Measurements from ENCODE around the gene AGGF1. TPM values are rescaled to one million over a fixed set of nuclear protein-coding genes. Genes with fewer than 3 reads are reported as not detected.
"Not testable (repeated sequence)": the region's sequence is repeated elsewhere in the genome, so short reads cannot be mapped to it uniquely, and the experiment has no call there.

AGGF1 gene
- total RNA-seq, 1 donor from 2014 or later = 32.6 TPM

- DNase-seq (ENCODE audit: low spot score in 2 of 2) = no peak
- no peak for FAIRE-seq
Observed at GRCh38 chr5:77083088-77083487, 52.9 kb downstream of the AGGF1 start.

DNA sequence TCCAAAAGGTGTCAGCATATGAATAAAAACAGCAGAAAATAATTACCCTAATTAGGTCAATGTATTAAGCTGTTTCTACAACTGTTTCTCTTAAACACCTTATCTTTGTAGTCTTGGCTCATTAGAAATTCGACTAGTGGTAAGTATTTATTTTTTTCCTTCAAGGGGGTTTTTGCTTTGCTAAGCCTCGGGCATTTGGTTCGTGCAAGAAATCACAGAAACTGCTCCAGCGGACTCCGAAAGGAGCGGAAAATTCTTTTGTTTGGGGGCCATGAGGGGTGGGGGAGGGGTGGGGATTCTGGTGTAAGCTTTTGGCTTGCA, 56.1 kb downstream of the AGGF1 start:
- no peak for FAIRE-seq
- no peak for DNase-seq (ENCODE audit: low spot score in 2 of 2)

- FAIRE-seq (no peak), DNase-seq (ENCODE audit: low spot score in 2 of 2) (peak; percentile 68 to 78)
Observed at GRCh38 chr5:77086689-77087483, 56.7 kb downstream of the AGGF1 start, which contains the start of gene ZBED3. Gene ZBED3, minus strand, starts transcription at chr5:77087285. Its CDS starts 9,407 bp downstream, at chr5:77077878.

GRCh38 chr5:77087484-77088261, 57.5 kb downstream of the AGGF1 start:
- DNase-seq (ENCODE audit: low spot score in 2 of 2) (peak; percentile 32 to 44), FAIRE-seq (no peak)

GRCh38 chr5:77095189-77095588, 65.0 kb downstream of the AGGF1 start:
- FAIRE-seq (peak; percentile 70), DNase-seq (ENCODE audit: low spot score in 2 of 2) (no peak)

DNA sequence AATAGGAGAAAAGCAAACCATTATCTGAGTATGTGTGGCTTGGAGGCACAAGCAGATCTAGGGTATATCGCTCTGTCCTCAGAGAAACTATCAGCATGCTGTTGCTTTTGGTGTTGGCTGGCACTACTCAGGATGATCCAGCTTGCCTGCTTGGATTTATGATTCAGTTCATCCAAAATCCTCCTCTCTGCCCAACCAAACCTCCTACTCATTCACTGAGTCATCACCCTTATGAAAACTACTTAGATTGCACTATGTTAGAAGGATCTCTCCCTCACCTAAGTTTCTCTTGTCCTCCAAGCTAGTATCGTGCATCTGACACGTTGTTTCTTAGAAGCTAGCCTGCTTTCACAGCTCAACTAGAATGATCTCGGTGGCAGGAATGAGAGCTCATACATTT, 71.1 kb downstream of the AGGF1 start:
- DNase-seq (ENCODE audit: low spot score in 2 of 2) (peak in 1 of 2 donors; percentile 19), FAIRE-seq (no peak)

DNA sequence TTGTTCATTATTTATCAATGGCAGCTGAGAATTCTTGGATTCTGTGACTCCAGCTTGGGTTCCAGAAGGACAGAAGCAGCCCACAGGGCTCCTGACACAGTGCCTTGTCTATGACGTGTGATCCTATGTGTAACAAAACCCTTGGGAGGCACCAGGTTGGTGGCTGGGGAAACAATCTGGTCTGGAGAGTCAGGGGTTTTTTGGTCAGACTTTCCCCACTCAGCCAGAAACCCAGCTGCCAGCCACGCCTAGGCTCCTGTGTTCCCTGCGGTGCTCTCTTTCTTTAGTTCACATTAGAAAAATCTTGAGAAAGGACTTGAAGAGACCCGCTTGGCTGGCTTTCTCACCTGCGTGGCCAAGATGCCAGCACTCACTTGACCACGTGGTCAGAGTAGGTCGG, 72.3 kb downstream of the AGGF1 start:
- DNase-seq (ENCODE audit: low spot score in 2 of 2) (no peak), FAIRE-seq (no peak)

DNA sequence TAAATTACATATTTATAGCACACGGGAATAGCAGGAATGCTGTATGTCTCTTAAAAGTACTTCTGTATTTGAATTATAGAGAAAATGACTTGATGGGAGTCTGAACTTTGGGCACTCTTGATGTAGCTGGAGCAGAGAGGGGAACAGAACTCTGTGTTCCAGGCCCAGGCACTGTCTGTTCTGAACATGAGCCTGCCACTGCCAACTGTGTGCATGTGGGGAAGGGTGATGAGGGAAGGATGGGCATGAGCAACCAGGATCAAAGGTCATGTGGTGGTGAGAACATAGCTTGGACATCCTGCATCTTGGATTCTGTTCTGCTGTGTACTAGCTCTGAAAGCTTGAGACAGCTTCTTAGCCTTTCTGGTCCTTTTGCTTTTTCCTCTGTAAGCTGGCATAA, 73.3 kb downstream of the AGGF1 start:
- no peak for FAIRE-seq

DNA sequence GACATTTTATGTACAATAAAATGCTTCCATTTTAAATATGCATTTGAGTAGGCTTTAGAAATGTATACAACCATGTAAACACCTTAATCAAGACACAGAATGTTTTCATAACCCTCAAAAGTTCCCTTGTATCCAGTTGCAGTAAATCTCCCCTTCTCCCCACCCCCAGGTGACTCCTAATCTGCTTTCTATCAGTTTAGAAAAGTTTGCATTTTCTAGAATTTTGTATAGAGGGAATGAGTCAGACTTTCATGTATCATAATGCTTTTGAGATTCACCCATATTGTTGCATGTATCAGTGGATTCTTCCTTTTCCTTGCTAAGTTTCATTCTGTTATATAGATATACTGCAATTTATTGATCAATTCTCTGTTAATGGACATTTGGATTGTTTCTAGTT, 74.6 kb downstream of the AGGF1 start:
- FAIRE-seq (no peak), DNase-seq (ENCODE audit: low spot score in 2 of 2) (no peak)

More for the DNA sequence above, 73.3 kb downstream of the AGGF1 start:
- no peak for DNase-seq (ENCODE audit: low spot score in 2 of 2)

DNA sequence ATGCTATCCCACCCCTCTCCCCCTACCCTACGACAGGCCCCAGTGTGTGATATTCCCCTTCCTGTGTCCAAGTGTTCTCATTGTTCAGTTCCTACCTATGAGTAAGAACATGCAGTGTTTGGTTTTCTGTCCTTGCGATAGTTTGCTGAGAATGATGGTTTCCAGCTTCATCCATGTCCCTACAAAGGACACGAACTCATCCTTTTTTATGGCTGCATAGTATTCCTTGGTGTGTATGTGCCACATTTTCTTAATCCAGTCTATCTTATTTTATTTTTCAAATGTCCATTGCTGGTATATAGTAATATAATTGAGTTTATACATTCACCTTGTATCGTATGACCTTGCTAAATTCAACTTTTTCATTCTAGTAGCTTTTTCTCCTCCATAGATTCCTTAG, 76.8 kb downstream of the AGGF1 start:
- not testable (repeated sequence) for FAIRE-seq; DNase-seq (ENCODE audit: low spot score in 2 of 2)

Small RNA genes lying within 50 kb of the gene (small RNA-seq; reads per million reads assigned to genes)
- gene SNORA47 = 710 reads per million, percentile 99 among the genes with 10 or more reads in this experiment

Other genes with a start within 250 kb of the AGGF1 start
- gene F2RL1, start 211.4 kb upstream of the AGGF1 start, total RNA-seq = 1.2 TPM
- not detected for gene S100Z, start 180.4 kb upstream of the AGGF1 start, total RNA-seq
- 7.3 TPM for gene CRHBP, start 77.4 kb upstream of the AGGF1 start, total RNA-seq
- gene ZBED3, start 56.9 kb downstream of the AGGF1 start, total RNA-seq = 1.6 TPM
- 7.3 TPM for gene PDE8B, start 180.3 kb downstream of the AGGF1 start, total RNA-seq